DMS153 treated with DMSO at 0.1 percent for 48 hours (cell line): ENCODE results near the gene CRTC3.
"Not testable (repeated sequence)": the region's sequence is repeated elsewhere in the genome, so short reads cannot be mapped to it uniquely, and the experiment has no call there.

Experiments
- DNase-seq: peaks from one replicate; lab custom pipeline; 2025; ENCODE audit not compliant: unreplicated experiment; lab: John Stamatoyannopoulos, UW

The CRTC3 gene

DNA sequence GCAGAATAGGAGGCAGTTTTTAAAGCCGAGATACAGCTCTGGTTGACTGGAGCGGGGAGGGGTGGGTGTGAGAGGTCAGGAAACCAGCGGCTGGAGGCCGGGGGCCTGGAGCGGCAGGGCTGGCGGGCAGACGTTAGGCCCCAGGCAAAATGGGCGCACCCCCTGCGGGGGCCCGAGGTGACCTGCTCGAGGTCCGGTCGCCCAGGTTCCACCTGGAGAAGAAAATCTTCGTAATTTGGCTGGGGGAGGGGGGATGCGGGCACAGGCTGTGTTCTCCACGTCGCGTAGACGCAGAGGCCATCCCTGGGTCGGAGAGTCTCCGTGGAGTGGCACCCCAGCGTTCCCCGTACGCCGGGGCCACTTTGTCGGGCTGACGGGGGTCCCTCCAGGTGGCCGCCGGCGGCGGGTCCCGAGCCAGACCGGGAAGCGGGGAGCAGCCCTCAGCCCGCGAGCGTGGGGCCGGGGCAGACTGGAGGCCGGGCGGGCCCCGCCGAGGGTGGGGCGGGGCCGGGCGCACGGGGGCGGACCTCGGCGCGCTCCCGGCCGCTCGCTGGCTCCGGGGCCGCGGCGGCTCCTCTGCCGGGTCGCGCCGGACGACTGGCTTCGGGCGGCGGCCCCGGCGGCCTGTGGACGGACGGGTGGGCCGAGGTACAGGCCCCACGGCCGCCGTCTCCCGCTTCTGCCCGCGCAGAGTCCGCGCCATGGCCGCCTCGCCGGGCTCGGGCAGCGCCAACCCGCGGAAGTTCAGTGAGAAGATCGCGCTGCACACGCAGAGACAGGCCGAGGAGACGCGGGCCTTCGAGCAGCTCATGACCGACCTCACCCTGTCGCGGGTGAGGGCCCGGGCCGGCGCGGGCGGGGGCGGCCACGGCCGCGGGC, at the start of gene CRTC3:
CRTC3 (plus strand) TSS at position 553 of the 879 bp plus-strand sequence; CDS start at position 702, 149 bp downstream.
- DNase-seq, result no peak

DNA sequence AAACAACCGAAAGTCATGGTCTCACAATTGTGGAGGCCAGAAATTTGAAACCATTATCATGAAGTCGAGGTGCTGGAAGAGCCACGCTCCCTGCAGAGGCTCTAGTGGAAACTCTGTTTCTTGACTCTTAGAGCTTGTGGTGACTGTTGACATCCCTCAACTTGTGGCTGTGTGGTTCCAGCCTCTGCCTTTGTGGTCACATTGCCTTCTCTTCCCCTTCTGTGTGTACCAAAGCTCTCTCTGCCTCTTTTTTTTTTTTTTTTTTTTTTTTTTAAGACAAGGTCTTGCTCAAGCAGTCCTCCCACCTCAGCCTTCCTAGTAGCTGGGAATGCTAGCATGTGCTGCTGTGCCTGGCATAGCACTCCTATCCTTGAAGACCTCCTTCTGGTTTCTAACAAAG, 48.7 kb upstream of the CRTC3 start:
- DNase-seq, result no peak

- DNase-seq, result no peak
These were observed 47.4 kb upstream of the CRTC3 start for GRCh38 chr15:90482124-90483011.

- DNase-seq, result no peak
These were observed 46.8 kb upstream of the CRTC3 start for GRCh38 chr15:90483012-90483307.

DNA sequence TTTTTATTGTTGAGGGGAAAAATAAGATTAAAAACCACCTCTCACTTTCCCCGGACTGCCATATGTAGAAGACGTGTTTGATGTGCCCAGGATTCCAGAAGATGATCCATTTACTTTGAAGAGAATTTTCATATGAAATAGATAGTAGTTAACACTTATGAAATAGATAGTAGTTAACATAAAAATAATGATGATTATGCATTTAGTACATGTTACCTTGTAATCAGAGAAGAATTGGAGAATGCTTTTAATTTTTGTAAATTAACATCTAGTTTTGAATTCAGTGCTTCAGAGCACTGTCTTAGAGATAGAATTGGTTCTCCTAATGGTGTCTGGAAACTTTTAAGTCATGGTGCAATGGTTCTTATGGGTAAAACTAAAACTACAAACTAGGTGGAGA, 46.1 kb upstream of the CRTC3 start:
- DNase-seq, result no peak

DNA sequence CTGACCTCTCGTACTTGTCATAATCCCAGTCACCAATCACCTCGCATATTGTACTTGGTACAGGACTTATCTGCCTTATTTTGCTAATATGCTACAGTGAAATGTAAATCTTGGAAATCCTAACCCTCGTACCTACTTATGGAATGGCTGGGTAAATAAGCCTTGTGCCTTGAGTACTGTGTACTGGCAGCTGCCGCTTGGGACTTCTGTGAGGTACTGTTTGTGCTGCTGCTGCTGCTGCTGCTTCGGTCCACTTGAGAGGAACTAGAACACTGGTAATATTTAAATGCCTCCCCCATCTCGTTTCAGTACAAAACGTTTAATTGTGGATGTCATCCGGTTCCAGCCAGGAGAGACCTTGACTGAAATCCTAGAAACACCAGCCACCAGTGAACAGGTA, 42.5 kb upstream of the CRTC3 start:
- DNase-seq, result no peak

DNA sequence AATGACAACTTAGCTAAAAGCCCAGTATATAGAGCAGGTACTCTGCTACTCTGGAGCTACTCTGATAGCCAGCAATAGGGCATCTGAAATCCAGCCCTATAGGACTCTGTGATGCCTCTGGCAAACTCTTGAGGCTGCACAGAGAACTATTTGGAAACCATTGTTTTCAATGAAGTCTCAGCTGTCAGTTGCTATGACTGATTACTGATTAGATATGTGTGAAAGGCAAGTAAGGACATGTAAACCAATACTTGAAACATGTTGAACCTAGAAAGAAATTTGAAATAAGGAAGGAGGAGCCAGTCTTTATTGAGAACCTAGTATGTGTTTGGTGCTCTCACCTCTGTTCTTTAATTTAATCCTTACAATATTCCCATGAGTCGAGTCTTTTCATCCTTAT, 40.2 kb upstream of the CRTC3 start:
- no peak for DNase-seq

- no peak for DNase-seq
These were observed 39.8 kb upstream of the CRTC3 start for GRCh38 chr15:90489944-90490343.

- no peak for DNase-seq
These were observed 36.1 kb upstream of the CRTC3 start for GRCh38 chr15:90493647-90494046.

GRCh38 chr15:90495067-90495466, 34.7 kb upstream of the CRTC3 start:
- no peak for DNase-seq

DNA sequence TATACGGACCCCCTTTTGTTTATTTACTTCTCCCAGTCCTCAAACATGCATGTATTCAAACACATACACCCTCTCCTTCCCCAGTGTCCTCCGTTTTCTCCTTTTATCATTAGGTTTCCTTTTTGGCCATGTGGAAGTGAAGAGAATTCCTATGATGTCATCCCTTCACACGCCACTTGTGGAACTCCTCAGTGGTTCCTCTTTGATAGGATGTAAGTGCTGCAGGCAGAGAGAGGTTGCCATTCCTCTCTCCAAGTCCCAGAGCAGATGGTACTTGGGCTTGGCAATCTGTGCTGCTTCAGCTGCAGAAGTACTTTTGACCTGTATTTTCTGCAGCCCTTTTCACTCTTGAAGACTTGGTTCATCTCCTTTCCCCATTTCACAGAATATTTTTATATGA, 32.9 kb upstream of the CRTC3 start:
- DNase-seq, result no peak

GRCh38 chr15:90497376-90497775, 32.3 kb upstream of the CRTC3 start:
- DNase-seq, result no peak

- peak; percentile 2 for DNase-seq
These were observed 31.8 kb upstream of the CRTC3 start for GRCh38 chr15:90497912-90498311.

GRCh38 chr15:90500171-90500570, 29.6 kb upstream of the CRTC3 start:
- no peak for DNase-seq

- no peak for DNase-seq
These were observed 27.8 kb upstream of the CRTC3 start for GRCh38 chr15:90501898-90502297.

GRCh38 chr15:90510781-90511180, 18.9 kb upstream of the CRTC3 start:
- not testable (repeated sequence) for DNase-seq

- not testable (repeated sequence) for DNase-seq
These were observed 18.5 kb upstream of the CRTC3 start for GRCh38 chr15:90511211-90511618.

- no peak for DNase-seq
These were observed 17.4 kb upstream of the CRTC3 start for GRCh38 chr15:90512276-90512675.

GRCh38 chr15:90512981-90513380, 16.7 kb upstream of the CRTC3 start:
- no peak for DNase-seq

DNA sequence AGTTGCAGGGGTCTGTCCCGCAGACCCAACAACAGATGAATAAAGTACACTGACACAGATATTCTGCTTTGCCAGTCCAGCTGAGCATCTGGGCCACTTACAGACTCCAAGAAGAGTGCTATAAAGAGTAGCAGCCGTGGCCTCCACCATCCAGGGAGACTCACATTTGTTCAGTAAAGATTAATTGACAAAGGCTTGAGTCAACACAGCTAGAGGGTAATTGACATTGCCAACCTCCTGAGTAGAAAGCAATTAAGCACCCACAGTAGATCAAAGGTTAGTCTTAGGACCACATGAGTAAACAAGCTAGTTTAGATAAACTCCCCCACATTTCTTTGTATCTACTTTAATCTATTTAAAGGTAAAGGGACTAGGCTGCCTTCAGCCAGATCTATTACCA, 16.3 kb upstream of the CRTC3 start:
- DNase-seq, result no peak

- DNase-seq, result not testable (repeated sequence)
These were observed 15.8 kb upstream of the CRTC3 start for GRCh38 chr15:90513893-90514292.

DNA sequence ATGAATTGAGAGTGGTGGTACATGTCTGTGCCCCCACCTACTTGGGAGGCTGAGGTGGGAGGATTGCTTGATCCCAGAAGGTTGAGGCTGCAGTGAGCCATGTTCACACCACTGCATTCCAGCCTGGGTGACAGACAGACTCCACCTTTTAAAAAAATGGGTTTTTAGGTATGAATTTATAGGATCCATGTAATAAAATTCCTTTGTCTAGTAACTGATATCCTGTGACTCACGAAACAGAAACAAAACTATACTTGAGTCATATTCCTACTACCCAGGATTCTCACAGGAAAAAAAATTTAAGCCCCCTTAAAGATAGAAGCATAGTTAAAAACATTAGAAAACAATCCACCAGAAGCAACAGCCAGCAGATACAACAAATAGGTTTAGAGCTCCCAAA, 10.0 kb upstream of the CRTC3 start:
- no peak for DNase-seq
